ENCODE results near the gene MKRN3.

MKRN3 gene

GRCh38 chr15:23602124-23602523 lies 36.6 kb downstream of the MKRN3 start:
- DNase-seq (ENCODE audit: low spot score), result no peak

GRCh38 chr15:23606226-23606625 lies 40.8 kb downstream of the MKRN3 start:
- TF ChIP-seq CTCF (IDR thresholded peaks at IDR 0.05; ENCODE audit: extremely low read depth, missing control alignments), result no peak
- no peak for DNase-seq (ENCODE audit: low spot score)

More at GRCh38 chr15:23602124-23602523, 36.6 kb downstream of the MKRN3 start:
- TF ChIP-seq CTCF (IDR thresholded peaks at IDR 0.05; ENCODE audit: extremely low read depth, missing control alignments), result no peak

GRCh38 chr15:23616536-23616935 lies 51.1 kb downstream of the MKRN3 start:
- TF ChIP-seq CTCF (IDR thresholded peaks at IDR 0.05; ENCODE audit: extremely low read depth, missing control alignments), result no peak

More at GRCh38 chr15:23616536-23616935, 51.1 kb downstream of the MKRN3 start:
- no peak for DNase-seq (ENCODE audit: low spot score)

All from GM20000 (cell line).